HepG2 (cell line): Measurements from ENCODE around the gene NACC2. TPM values are rescaled to one million over a fixed set of nuclear protein-coding genes. Genes with fewer than 3 reads are reported as not detected.

Source experiments
- DDIT3 ChIP-seq: sonication (generic); formaldehyde crosslinking; IDR thresholded peaks from 2 replicates; pipeline ENCODE4 v1.4.0; 2020; ENCODE audit warnings: mild to moderate bottlenecking, missing genetic modification reagents
- DZIP1 ChIP-seq: sonication (generic); formaldehyde crosslinking; IDR thresholded peaks from 2 replicates; pipeline ENCODE4 v1.5.0; 2020; ENCODE audit warnings: mild to moderate bottlenecking, missing genetic modification reagents
- ESRRA ChIP-seq: sonication (generic); formaldehyde crosslinking; IDR thresholded peaks from 2 replicates; pipeline ENCODE4 v1.5.1; 2020; ENCODE audit warnings: mild to moderate bottlenecking, low read depth, missing genetic modification reagents
- GABPB1 ChIP-seq: IDR thresholded peaks from 2 replicates; pipeline ENCODE4 v1.6.1; 2016; ENCODE audit warnings: mild to moderate bottlenecking, missing genetic modification reagents, moderate library complexity, missing compliant biosample characterization
- HDAC6 ChIP-seq: fragments of 200-600 bp; sonication (generic); IDR thresholded peaks from 2 replicates; pipeline ENCODE4 v1.7.0; 2017; ENCODE audit warnings: mild to moderate bottlenecking, antibody characterized with exemption, low read length, low read depth
- HNRNPL ChIP-seq: fragments of 200-400 bp; formaldehyde crosslinking; IDR thresholded peaks from 2 replicates; pipeline ENCODE4 v1.6.1; 2017; ENCODE audit warnings: mild to moderate bottlenecking, low read depth, low read length
- IRX3 ChIP-seq: sonication (generic); formaldehyde crosslinking; IDR thresholded peaks from 2 replicates; pipeline ENCODE4 v1.8.1; 2023; ENCODE audit warnings: mild to moderate bottlenecking, low read depth, missing genetic modification reagents, borderline replicate concordance
- MEF2D ChIP-seq: sonication (generic); formaldehyde crosslinking; IDR thresholded peaks from 2 replicates; pipeline ENCODE4 v1.5.1; 2020; ENCODE audit warnings: mild to moderate bottlenecking, missing genetic modification reagents
- NR1H2 ChIP-seq: sonication (generic); formaldehyde crosslinking; IDR thresholded peaks from 2 replicates; pipeline ENCODE4 v1.8.1; 2022; ENCODE audit warnings: low read depth, missing genetic modification reagents, borderline replicate concordance
- NR2F2 ChIP-seq: IDR thresholded peaks from 2 replicates; pipeline ENCODE4 v1.6.1; 2012; ENCODE audit warnings: low read depth, inconsistent platforms, borderline replicate concordance
- PCBP1 ChIP-seq: fragments of 200-400 bp; formaldehyde crosslinking; IDR thresholded peaks from 2 replicates; pipeline ENCODE4 v1.6.1; 2017; ENCODE audit warnings: mild to moderate bottlenecking, low read depth, low read length, borderline replicate concordance
- POGZ ChIP-seq: sonication (generic); formaldehyde crosslinking; IDR thresholded peaks from 2 replicates; pipeline ENCODE4 v1.4.0; 2020; ENCODE audit warnings: mild to moderate bottlenecking, missing genetic modification reagents
- ZFX ChIP-seq: sonication (generic); formaldehyde crosslinking; IDR thresholded peaks from 2 replicates; pipeline ENCODE4 v1.4.0; 2020; ENCODE audit warnings: mild to moderate bottlenecking, low read depth, missing genetic modification reagents, moderate library complexity
- ZNF296 ChIP-seq: sonication (generic); formaldehyde crosslinking; conservative IDR thresholded peaks from 2 replicates; pipeline ENCODE4 v1.5.0; 2020; ENCODE audit warnings: mild to moderate bottlenecking, missing genetic modification reagents
- ZNF496 ChIP-seq: sonication (generic); formaldehyde crosslinking; IDR thresholded peaks from 2 replicates; pipeline ENCODE4 v1.8.1; 2023; ENCODE audit warnings: mild to moderate bottlenecking, moderate library complexity, missing genetic modification reagents; ENCODE audit not compliant: insufficient replicate concordance
- polyA plus RNA-seq, 8 experiments: library from polyadenylated mRNA; depleted of rRNA in 3 of 8; stranded (reverse) in 7 of 8; unstranded in 1 of 8; fragments of >200 nt; fragmentation: Illumina TruSeq in 4 of 8; extraction: Trizol in 4 of 8; gene quantifications; 2 replicates each; pipeline versions ENCODE4 v1.2.1 to v1.2.3, GENCODE V29; 2011 to 2016; ENCODE audit warnings: low read depth in 4 of 8, missing spikeins in 1 of 8, mixed read lengths in 1 of 8; ENCODE audit not compliant: insufficient read depth in 1 of 8
- total RNA-seq, 5 experiments: library from RNA; depleted of rRNA; stranded (reverse); fragments of >200 nt; fragmentation: Illumina TruSeq; extraction: Trizol; gene quantifications; 2 replicates each; pipeline ENCODE4 v1.2.3, GENCODE V29; 2016; ENCODE audit warnings: low read depth in 1 of 5
- TF ChIP-seq, protein P1 (sequence below): sonication (generic); formaldehyde crosslinking; IDR thresholded peaks from 2 replicates; pipeline ENCODE4 v1.4.0; 2020; ENCODE audit warnings: missing genetic modification reagents; ENCODE audit errors: not compliant biosample characterization
- TF ChIP-seq, protein P2 (sequence below): sonication (generic); formaldehyde crosslinking; IDR thresholded peaks from 2 replicates; pipeline ENCODE4 v1.9.0; 2021; ENCODE audit warnings: mild to moderate bottlenecking, missing genetic modification reagents

NACC2 gene
- total and polyA plus RNA-seq, 2 of the 13 experiments (the other 11 are each of a cell fraction or from before 2014, with no cell fraction given) = 5.9 to 12.3 TPM

DNA sequence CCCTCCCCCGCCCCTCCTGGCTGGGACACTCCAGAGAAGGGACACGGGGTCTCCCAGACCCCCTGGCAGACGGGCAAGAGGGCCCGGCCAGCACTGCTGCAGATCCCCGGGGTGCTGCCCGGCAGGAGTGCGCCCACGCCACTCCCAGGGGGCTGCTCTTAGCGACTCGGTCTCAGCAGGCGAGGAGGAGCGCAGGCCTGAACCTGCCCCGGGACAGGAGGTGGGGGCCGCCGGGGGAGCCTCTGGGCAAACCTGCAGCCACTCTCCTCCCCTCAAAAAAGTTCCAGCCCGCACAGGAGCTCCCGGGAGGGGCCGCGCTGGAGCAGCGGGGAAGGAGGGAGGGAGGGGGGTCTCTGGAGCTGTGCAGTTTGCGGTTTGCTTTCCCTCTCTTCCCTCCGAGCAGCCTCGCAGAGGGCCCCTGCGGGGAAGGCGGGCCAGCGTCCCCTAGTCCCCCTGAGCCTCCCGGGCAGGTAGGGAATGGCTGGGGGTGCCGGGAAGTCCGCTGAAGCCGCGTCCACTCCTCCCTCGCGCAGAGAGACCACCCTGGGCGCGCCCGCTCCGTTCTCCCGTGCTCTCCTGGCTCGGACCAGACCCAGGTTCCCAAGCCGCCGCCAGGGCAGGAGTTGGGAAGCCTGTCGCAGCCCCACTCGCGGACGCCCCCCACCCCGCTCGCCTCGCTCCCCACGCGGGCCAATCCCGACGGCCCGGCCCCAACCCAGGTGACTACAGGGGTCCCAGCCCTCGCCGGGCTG is 44.2 kb downstream of the NACC2 start (continued):
- TF ChIP-seq ESRRA (CRISPR knock-in tag) = no peak
- TF ChIP-seq PCBP1 = 0 out of 2 replicates have a peak, but pooled peaks have one; percentile 20
- TF ChIP-seq IRX3 (CRISPR knock-in tag) = no peak
- TF ChIP-seq ZNF296 (CRISPR knock-in tag) = no peak
- TF ChIP-seq ZNF496 = no peak
- TF ChIP-seq ZFX (CRISPR knock-in tag) = no peak
- TF ChIP-seq, protein P1, sequence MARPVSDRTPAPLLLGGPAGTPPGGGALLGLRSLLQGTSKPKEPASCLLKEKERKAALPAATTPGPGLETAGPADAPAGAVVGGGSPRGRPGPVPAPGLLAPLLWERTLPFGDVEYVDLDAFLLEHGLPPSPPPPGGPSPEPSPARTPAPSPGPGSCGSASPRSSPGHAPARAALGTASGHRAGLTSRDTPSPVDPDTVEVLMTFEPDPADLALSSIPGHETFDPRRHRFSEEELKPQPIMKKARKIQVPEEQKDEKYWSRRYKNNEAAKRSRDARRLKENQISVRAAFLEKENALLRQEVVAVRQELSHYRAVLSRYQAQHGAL (CRISPR knock-in tag) = no peak
- TF ChIP-seq DZIP1 (CRISPR knock-in tag) = no peak
- TF ChIP-seq HNRNPL = peak; percentile 19; the same call in 1 of the 2 replicates
- no peak for TF ChIP-seq DDIT3 (CRISPR knock-in tag)
- no peak for TF ChIP-seq NR2F2
- TF ChIP-seq MEF2D (CRISPR knock-in tag) = no peak
- TF ChIP-seq HDAC6 = no peak
- TF ChIP-seq NR1H2 (CRISPR knock-in tag) = no peak
- TF ChIP-seq, protein P2, sequence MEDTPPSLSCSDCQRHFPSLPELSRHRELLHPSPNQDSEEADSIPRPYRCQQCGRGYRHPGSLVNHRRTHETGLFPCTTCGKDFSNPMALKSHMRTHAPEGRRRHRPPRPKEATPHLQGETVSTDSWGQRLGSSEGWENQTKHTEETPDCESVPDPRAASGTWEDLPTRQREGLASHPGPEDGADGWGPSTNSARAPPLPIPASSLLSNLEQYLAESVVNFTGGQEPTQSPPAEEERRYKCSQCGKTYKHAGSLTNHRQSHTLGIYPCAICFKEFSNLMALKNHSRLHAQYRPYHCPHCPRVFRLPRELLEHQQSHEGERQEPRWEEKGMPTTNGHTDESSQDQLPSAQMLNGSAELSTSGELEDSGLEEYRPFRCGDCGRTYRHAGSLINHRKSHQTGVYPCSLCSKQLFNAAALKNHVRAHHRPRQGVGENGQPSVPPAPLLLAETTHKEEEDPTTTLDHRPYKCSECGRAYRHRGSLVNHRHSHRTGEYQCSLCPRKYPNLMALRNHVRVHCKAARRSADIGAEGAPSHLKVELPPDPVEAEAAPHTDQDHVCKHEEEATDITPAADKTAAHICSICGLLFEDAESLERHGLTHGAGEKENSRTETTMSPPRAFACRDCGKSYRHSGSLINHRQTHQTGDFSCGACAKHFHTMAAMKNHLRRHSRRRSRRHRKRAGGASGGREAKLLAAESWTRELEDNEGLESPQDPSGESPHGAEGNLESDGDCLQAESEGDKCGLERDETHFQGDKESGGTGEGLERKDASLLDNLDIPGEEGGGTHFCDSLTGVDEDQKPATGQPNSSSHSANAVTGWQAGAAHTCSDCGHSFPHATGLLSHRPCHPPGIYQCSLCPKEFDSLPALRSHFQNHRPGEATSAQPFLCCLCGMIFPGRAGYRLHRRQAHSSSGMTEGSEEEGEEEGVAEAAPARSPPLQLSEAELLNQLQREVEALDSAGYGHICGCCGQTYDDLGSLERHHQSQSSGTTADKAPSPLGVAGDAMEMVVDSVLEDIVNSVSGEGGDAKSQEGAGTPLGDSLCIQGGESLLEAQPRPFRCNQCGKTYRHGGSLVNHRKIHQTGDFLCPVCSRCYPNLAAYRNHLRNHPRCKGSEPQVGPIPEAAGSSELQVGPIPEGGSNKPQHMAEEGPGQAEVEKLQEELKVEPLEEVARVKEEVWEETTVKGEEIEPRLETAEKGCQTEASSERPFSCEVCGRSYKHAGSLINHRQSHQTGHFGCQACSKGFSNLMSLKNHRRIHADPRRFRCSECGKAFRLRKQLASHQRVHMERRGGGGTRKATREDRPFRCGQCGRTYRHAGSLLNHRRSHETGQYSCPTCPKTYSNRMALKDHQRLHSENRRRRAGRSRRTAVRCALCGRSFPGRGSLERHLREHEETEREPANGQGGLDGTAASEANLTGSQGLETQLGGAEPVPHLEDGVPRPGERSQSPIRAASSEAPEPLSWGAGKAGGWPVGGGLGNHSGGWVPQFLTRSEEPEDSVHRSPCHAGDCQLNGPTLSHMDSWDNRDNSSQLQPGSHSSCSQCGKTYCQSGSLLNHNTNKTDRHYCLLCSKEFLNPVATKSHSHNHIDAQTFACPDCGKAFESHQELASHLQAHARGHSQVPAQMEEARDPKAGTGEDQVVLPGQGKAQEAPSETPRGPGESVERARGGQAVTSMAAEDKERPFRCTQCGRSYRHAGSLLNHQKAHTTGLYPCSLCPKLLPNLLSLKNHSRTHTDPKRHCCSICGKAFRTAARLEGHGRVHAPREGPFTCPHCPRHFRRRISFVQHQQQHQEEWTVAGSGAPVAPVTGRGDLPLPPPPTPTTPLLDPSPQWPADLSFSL = no peak
- no peak for TF ChIP-seq POGZ
- TF ChIP-seq GABPB1 = peak; percentile 48; the same call in 1 of the 2 replicates
